Esophagus muscularis mucosa (tissue), 4 donors: Measurements from ENCODE around the gene SIRT5. TPM values are rescaled to one million over a fixed set of nuclear protein-coding genes. Genes with fewer than 3 reads are reported as not detected.
A peak's percentile ranks its signal among the peaks of the same experiment; 100 is the strongest.

Source experiments
- DNase-seq: peaks from one replicate; pipeline ENCODE4 v3.0.0-alpha.2; 2017; ENCODE audit errors: extremely low spot score
- H3K27ac ChIP-seq, 4 donors: fragments of 200-600 bp; sonication (generic); replicated peaks in 1 of 4; 1 replicate in 3 of 4; 2 replicates in 1 of 4; pipeline ENCODE4 v1.5.1; 2016 to 2019; ENCODE audit warnings: mild to moderate bottlenecking in 1 of 4
- H3K27me3 ChIP-seq, 4 donors: fragments of 200-600 bp; sonication (generic); one replicate each; pipeline versions ENCODE4 v1.5.1 to v1.6.0; 2016 to 2019
- H3K36me3 ChIP-seq, 4 donors: fragments of 200-600 bp; sonication (generic); one replicate each; pipeline ENCODE4 v1.5.1; 2016 to 2019
- H3K4me1 ChIP-seq, 4 donors: fragments of 200-600 bp; sonication (generic); one replicate each; pipeline ENCODE4 v1.5.1; 2016 to 2019
- H3K4me3 ChIP-seq, 4 donors: fragments of 200-600 bp; sonication (generic); 1 replicate in 2 of 4; 2 replicates in 2 of 4; pipeline ENCODE4 v1.5.1; 2016 to 2019; ENCODE audit warnings: mild to moderate bottlenecking in 4 of 4, moderate library complexity in 1 of 4
- H3K9me3 ChIP-seq, 4 donors: fragments of 200-600 bp; sonication (generic); 1 replicate in 3 of 4; 2 replicates in 1 of 4; pipeline ENCODE4 v1.5.1; 2016 to 2019
- CTCF ChIP-seq, 3 experiments: fragments of 200-600 bp in 2 of 3; fragments of 450-650 bp in 1 of 3; sonication (generic) in 2 of 3; IDR thresholded peaks; one replicate each; pipeline ENCODE4 v1.5.1; 2017 to 2019; ENCODE audit warnings: antibody characterized with exemption in 3 of 3, mild to moderate bottlenecking in 2 of 3, moderate library complexity in 1 of 3
- EP300 ChIP-seq: sonication (generic); formaldehyde crosslinking; IDR thresholded peaks from one replicate; pipeline ENCODE4 v1.6.1; 2017; ENCODE audit warnings: antibody characterized with exemption
- POLR2A ChIP-seq: fragments of 450-650 bp; IDR thresholded peaks from one replicate; pipeline ENCODE4 v1.6.1; 2017; ENCODE audit warnings: antibody characterized with exemption, moderate library complexity, mild to moderate bottlenecking, low read depth
- POLR2AphosphoS5 ChIP-seq, 2 donors: sonication (generic); formaldehyde crosslinking; IDR thresholded peaks; one replicate each; pipeline ENCODE4 v1.6.1; 2017; ENCODE audit warnings: antibody characterized with exemption in 2 of 2
- WGBS: methylation state at CpG from one replicate; pipeline ENCODE4 v1.1.5; 2018; 5-methylcytosine and 5-hydroxymethylcytosine counted together
- intact Hi-C: fragments of 100-400 bp; cut with DNase I; formaldehyde crosslinking; loops from one replicate; pipeline ENCODE4 v1.15.1; 2023
- total RNA-seq, 4 donors: library from RNA; depleted of rRNA; stranded (reverse); fragments of >200 nt; gene quantifications; one replicate each; pipeline versions ENCODE4 v1.1.0 to v1.2.1, GENCODE V29; 2016

SIRT5 gene
- total RNA-seq, 4 donors from 2014 or later = 7.8 to 14.5 (median 12.6) TPM

GRCh38 chr6:13548500-13549210 lies 25.7 kb upstream of the SIRT5 start:
- WGBS = 76% methylated on average over 4 of the region's 4 CpGs
- intact Hi-C loops = no loop called here

GRCh38 chr6:13550656-13551055 lies 23.7 kb upstream of the SIRT5 start:
- Histone ChIP-seq H3K4me3 (no peak overlapping the region), H3K27me3 (no peaks in the 10 kb centered on the region), H3K36me3 (no peaks in the 10 kb centered on the region), H3K4me1 (peaks cover 3 to 12% (median 8%) of the 10 kb centered on the region in 4 donors), H3K27ac (no peak overlapping the region), H3K9me3 (no peaks in the 10 kb centered on the region)
- DNase-seq = no peak
- TF ChIP-seq POLR2AphosphoS5 (IDR thresholded peaks at IDR 0.05) = no peak
- TF ChIP-seq CTCF (IDR thresholded peaks at IDR 0.05) = no peak
- TF ChIP-seq POLR2A = no peak
- no peak for TF ChIP-seq EP300
- intact Hi-C loops = no loop called here

More at GRCh38 chr6:13548500-13549210, 25.7 kb upstream of the SIRT5 start:
- no peak for DNase-seq
- no peaks in the 10 kb centered on the region for H3K9me3 ChIP-seq
- H3K36me3 ChIP-seq = no peaks in the 10 kb centered on the region
- H3K27ac ChIP-seq = no peak overlapping the region
- TF ChIP-seq CTCF (IDR thresholded peaks at IDR 0.05) (no peak), POLR2A (no peak), EP300 (no peak), POLR2AphosphoS5 (IDR thresholded peaks at IDR 0.05) (no peak)
- no peak overlapping the region for H3K4me3 ChIP-seq
- no peaks in the 10 kb centered on the region for H3K27me3 ChIP-seq
- no peaks in the 10 kb centered on the region for H3K4me1 ChIP-seq

GRCh38 chr6:13553646-13554045 lies 20.8 kb upstream of the SIRT5 start:
- 82% methylated on average over 1 of the region's 1 CpG for WGBS
- DNase-seq = no peak
- Histone ChIP-seq H3K9me3 (no peaks in the 10 kb centered on the region), H3K27me3 (no peaks in the 10 kb centered on the region), H3K4me3 (no peak overlapping the region), H3K4me1 (peaks cover 5 to 16% (median 12%) of the 10 kb centered on the region in 4 donors), H3K27ac (no peak overlapping the region), H3K36me3 (no peaks in the 10 kb centered on the region)
- TF ChIP-seq POLR2AphosphoS5 (IDR thresholded peaks at IDR 0.05) (no peak), POLR2A (no peak), CTCF (IDR thresholded peaks at IDR 0.05) (no peak), EP300 (no peak)
- intact Hi-C loops = no loop called here

- 69% methylated on average over 8 of the region's 8 CpGs for WGBS
- no peak for DNase-seq
- Histone ChIP-seq H3K4me1 (peaks cover 5 to 22% (median 19%) of the 10 kb centered on the region in 4 donors), H3K27ac (peak overlapping the region; percentile 32 to 42 (median 36)), H3K27me3 (no peaks in the 10 kb centered on the region), H3K9me3 (no peaks in the 10 kb centered on the region), H3K4me3 (no peak overlapping the region), H3K36me3 (no peaks in the 10 kb centered on the region)
- intact Hi-C loops = no loop called here
- TF ChIP-seq POLR2A = no peak
- TF ChIP-seq POLR2AphosphoS5 (IDR thresholded peaks at IDR 0.05) = peak; percentile 64 to 68
Observed at GRCh38 chr6:13554929-13555333, 19.5 kb upstream of the SIRT5 start.

GRCh38 chr6:13557841-13558240 lies 16.6 kb upstream of the SIRT5 start:
- H3K36me3 ChIP-seq = no peaks in the 10 kb centered on the region
- intact Hi-C loops = no loop called here
- H3K9me3 ChIP-seq = no peaks in the 10 kb centered on the region
- no peaks in the 10 kb centered on the region for H3K27me3 ChIP-seq
- H3K27ac ChIP-seq = no peak overlapping the region
- DNase-seq = no peak
- peaks cover 5 to 22% (median 19%) of the 10 kb centered on the region in 4 donors for H3K4me1 ChIP-seq
- H3K4me3 ChIP-seq = no peak overlapping the region
- TF ChIP-seq EP300 (no peak), POLR2AphosphoS5 (IDR thresholded peaks at IDR 0.05) (no peak), POLR2A (no peak), CTCF (IDR thresholded peaks at IDR 0.05) (no peak)
